Right atrium auricular region (tissue), 2 donors: ENCODE measurements around the gene YIF1B. TPM values are rescaled to one million over a fixed set of nuclear protein-coding genes. Genes with fewer than 3 reads are reported as not detected.

ENCODE experiments used
- DNase-seq: peaks from one replicate; pipeline ENCODE4 v3.0.0-alpha.2; 2019; ENCODE audit warnings: low spot score
- H3K27ac ChIP-seq, 2 donors: fragments of 200-600 bp; sonication (generic); 1 replicate in 1 of 2; 2 replicates in 1 of 2; pipeline ENCODE4 v1.5.1; 2016 to 2019
- H3K27me3 ChIP-seq, 2 donors: fragments of 200-600 bp; sonication (generic); one replicate each; pipeline versions ENCODE4 v1.5.1 to v1.6.0; 2017 to 2019
- H3K36me3 ChIP-seq: fragments of 200-600 bp; sonication (generic); one replicate; pipeline ENCODE4 v1.5.1; 2016
- H3K4me1 ChIP-seq, 2 donors: fragments of 200-600 bp; sonication (generic); one replicate each; pipeline versions ENCODE4 v1.5.1 to v1.6.0; 2017 to 2019
- H3K4me3 ChIP-seq, 2 donors: fragments of 200-600 bp; sonication (generic); 1 replicate in 1 of 2; 2 replicates in 1 of 2; pipeline ENCODE4 v1.5.1; 2017 to 2019; ENCODE audit warnings: mild to moderate bottlenecking in 1 of 2, moderate library complexity in 1 of 2
- H3K9me3 ChIP-seq, 2 donors: fragments of 200-600 bp; sonication (generic); one replicate each; pipeline ENCODE4 v1.5.1; 2019
- total RNA-seq, 2 donors: library from RNA; depleted of rRNA; stranded (reverse); fragments of >200 nt; gene quantifications; one replicate each; pipeline ENCODE4 v1.1.0, GENCODE V29; 2016
- TF ChIP-seq, protein P1 (sequence below), 2 donors: fragments of 200-600 bp; sonication (generic); IDR thresholded peaks; one replicate each; pipeline ENCODE4 v1.5.1; 2019; ENCODE audit warnings: antibody characterized with exemption in 2 of 2

YIF1B gene
- total RNA-seq, 2 donors from 2014 or later: 20.1 to 26.9 TPM

DNA sequence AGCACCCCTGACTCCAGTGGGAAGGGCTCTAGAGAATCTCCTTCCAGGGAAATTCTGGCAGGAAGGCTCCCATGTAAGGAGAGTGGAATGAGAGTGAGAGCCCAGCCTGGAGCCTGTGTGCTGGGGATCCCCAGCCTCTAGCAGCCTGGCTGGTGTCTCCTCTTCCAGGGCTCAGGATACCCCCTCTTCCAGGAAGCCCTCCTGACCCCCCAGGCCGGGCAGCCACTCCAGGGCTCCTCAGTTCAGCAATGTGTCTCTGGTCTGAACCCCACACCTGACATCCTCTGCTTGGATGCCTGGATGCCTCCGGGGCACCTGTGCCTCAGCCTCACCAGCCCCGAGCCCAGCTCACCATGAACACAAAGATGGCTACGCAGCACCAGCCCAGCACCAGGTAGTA lies 8.7 kb downstream of the YIF1B start:
- H3K4me3 ChIP-seq: no peak overlapping the region
- H3K36me3 ChIP-seq: peaks cover 13% of the 10 kb centered on the region

DNA sequence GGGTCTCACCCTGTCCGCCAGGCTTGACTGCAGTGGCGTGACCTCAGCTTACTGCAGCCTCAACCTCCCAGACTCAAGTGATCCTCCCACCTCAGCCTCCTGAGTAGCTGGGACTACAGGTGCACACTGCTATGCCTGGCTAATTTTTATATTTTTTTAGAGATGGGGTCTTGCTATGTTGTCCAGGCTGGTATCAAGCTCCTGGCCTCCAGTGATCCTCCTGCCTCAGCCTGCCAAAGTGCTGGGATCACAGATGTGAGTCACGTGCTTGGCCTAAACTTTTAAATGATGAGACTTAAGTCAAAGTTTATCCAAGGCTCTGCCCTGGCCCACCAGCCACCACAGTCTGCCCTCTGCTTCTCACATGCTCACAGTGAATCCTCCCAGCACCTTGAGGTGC lies 9.5 kb downstream of the YIF1B start:
- DNase-seq: no peak
- H3K4me3 ChIP-seq: no peak overlapping the region
- TF ChIP-seq, protein P1, sequence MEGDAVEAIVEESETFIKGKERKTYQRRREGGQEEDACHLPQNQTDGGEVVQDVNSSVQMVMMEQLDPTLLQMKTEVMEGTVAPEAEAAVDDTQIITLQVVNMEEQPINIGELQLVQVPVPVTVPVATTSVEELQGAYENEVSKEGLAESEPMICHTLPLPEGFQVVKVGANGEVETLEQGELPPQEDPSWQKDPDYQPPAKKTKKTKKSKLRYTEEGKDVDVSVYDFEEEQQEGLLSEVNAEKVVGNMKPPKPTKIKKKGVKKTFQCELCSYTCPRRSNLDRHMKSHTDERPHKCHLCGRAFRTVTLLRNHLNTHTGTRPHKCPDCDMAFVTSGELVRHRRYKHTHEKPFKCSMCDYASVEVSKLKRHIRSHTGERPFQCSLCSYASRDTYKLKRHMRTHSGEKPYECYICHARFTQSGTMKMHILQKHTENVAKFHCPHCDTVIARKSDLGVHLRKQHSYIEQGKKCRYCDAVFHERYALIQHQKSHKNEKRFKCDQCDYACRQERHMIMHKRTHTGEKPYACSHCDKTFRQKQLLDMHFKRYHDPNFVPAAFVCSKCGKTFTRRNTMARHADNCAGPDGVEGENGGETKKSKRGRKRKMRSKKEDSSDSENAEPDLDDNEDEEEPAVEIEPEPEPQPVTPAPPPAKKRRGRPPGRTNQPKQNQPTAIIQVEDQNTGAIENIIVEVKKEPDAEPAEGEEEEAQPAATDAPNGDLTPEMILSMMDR (IDR thresholded peaks at IDR 0.05): no peak
- H3K27me3 ChIP-seq: no peaks in the 10 kb centered on the region
- H3K27ac ChIP-seq: no peak overlapping the region
- peaks cover 13% of the 10 kb centered on the region for H3K36me3 ChIP-seq
- H3K9me3 ChIP-seq: no peaks in the 10 kb centered on the region
- no peaks in the 10 kb centered on the region for H3K4me1 ChIP-seq

More for the DNA sequence above, 8.7 kb downstream of the YIF1B start:
- H3K9me3 ChIP-seq: no peaks in the 10 kb centered on the region
- H3K4me1 ChIP-seq: no peaks in the 10 kb centered on the region
- no peaks in the 10 kb centered on the region for H3K27me3 ChIP-seq
- DNase-seq: no peak
- H3K27ac ChIP-seq: no peak overlapping the region
- TF ChIP-seq, protein P1 (IDR thresholded peaks at IDR 0.05): no peak

DNA sequence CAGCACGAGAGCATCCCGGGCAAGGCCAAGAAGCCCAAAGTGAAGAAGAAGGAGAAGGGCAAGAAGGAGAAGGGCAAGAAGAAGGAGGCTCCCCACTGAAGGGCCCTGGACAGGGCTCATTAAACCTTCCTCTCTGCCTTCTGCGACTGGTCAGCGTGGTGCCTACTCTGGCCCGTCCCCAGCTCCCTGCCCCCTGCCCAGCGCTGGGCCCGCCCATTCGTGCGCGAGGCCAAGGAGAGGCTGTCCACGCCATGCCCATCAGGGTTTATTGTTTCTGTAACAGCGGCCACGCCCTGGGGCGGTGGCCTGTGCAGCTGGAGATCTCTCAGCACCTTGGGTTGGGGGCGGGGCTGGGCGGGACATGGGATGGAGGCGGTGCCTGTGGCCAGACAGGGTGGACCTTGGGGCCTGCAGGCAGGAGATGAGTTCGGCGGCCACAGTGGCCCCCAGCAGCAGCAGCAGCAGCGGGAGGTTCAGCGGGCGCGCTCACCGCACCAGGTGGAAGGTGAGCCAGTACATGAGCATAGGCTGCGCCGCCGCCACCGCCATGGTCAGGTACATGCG lies 10.8 kb downstream of the YIF1B start:
- H3K27me3 ChIP-seq: no peaks in the 10 kb centered on the region
- H3K4me3 ChIP-seq: peak overlapping the region in 1 of 2 donors; percentile 19
- TF ChIP-seq, protein P1 (IDR thresholded peaks at IDR 0.05): no peak
- H3K36me3 ChIP-seq: peaks cover 13% of the 10 kb centered on the region
- no peaks in the 10 kb centered on the region for H3K9me3 ChIP-seq
- peak overlapping the region in 1 of 2 donors; percentile 22 for H3K27ac ChIP-seq
- DNase-seq: no peak
- H3K4me1 ChIP-seq: no peaks in the 10 kb centered on the region

DNA sequence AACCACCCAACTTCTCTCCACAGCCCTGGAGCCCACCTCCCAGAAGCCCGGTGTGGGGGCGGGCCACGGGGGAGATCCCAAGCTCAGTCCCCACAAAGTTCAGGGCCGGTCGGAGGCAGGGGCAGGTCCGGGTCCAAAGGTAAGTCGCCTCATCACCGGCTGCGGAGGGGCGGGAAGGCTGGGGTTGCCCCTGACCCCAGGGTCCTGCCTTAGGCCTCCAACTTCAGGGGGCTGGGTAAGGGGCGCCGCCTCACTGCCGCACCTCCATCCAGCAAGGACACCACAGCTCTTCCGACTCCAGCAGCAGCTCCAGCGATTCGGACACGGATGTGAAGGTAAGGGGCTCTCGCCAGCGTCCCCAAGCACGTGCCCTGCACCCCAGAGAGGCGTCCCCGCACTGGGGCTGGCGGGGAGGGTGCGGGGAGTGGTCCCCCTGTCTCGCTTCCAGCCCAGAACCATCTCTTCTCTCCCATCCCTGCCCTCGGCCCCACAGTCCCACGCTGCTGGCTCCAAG lies 11.3 kb downstream of the YIF1B start:
- Histone ChIP-seq H3K36me3 (peaks cover 13% of the 10 kb centered on the region), H3K9me3 (no peaks in the 10 kb centered on the region), H3K4me1 (no peaks in the 10 kb centered on the region), H3K27me3 (no peaks in the 10 kb centered on the region), H3K27ac (peak overlapping the region in 1 of 2 donors; percentile 22), H3K4me3 (peak overlapping the region in 1 of 2 donors; percentile 6)
- no peak for DNase-seq
- TF ChIP-seq, protein P1 (IDR thresholded peaks at IDR 0.05): no peak

DNA sequence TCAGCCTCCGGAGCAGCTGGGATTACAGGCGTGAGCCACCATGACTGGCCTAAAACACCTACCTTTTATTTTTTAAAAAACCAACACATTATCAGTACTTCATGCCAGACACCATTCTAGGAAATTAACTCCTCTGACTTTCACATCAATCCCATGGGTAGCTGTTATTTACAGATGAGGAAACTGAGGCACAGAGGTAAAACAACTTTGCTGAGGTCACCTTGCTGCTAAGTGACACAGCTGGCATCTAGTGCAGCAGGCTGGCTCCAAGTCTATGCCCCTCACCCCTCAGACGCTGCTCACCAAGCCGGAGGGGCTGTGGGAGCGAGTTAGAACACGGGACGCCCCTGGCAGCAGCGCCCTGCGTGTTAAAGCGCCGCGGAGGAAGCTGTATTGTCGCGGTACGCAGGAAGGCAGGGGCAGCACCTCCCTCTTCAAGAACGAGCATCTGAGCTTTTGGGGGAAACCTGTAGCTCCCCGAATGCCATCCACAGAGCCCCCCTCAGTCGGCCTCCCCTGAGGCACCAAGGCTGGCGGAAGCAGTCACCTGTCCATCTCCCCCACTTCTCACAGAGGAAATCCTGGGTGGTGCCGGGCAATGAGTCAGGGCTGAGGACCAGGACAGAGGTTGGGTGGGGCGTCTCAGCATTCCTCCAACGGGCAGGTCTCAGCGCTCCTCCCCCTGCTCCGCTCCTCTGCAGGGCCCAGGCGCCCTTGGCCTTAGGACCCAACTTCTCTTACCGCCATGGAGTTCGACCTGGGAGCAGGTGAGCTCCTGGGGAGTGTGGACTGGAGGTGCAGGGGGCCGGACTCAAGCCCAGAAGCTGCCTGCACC lies 12.0 kb downstream of the YIF1B start, which contains the start of gene C19orf33:
Gene C19orf33, plus strand, starts transcription at position 735 of the 835 bp plus-strand sequence. Its CDS starts 11 bp downstream, at position 746.
- DNase-seq: no peak
- Histone ChIP-seq H3K4me3 (peak within 1 kb of the TSS in 1 of 2 donors; percentile 6), H3K9me3 (no peaks in the 10 kb centered on the region), H3K27ac (peak within 1 kb of the TSS in 1 of 2 donors; percentile 22), H3K4me1 (no peaks in the 10 kb centered on the region), H3K27me3 (no peaks in the 10 kb centered on the region), H3K36me3 (peaks cover 13% of the 10 kb centered on the region)
- TF ChIP-seq, protein P1 (IDR thresholded peaks at IDR 0.05): no peak
